ENCODE measurements around the gene JMJD7. TPM values are rescaled to one million over a fixed set of nuclear protein-coding genes. Genes with fewer than 3 reads are reported as not detected.

The JMJD7 gene
- total RNA-seq, 4 donors from 2014 or later: 1.9 to 10.9 (median 7.6) TPM

GRCh38 chr15:41879321-41879845 lies 51.5 kb downstream of the JMJD7 start:
- WGBS, 2 donors (ENCODE audit: low coverage in 1 of 2): 90% methylated on average over 10 of the region's 10 CpGs; no CpG with 5 or more reads in 1 of the 2 donors
- Histone ChIP-seq H3K27ac (no peak overlapping the region), H3K9me3 (no peaks in the 10 kb centered on the region), H3K4me3 (no peak overlapping the region), H3K4me1 (peaks cover 3 to 14% (median 13%) of the 10 kb centered on the region in 4 donors), H3K36me3 (no peaks in the 10 kb centered on the region), H3K27me3 (peaks cover 27% of the 10 kb centered on the region)
- DNase-seq: no peak
- in situ Hi-C loops (cut with MboI; ENCODE audit: low pct_ligation_motif_present in 1 of 4, low pct_unique_long_range_greater_than_20kb in 1 of 4, low sequenced_read_pairs in 3 of 4) (no loop called here), intact Hi-C loops (cut with DNase I; ENCODE audit: low total_unique reads) (no loop called here)
- TF ChIP-seq CTCF (IDR thresholded peaks at IDR 0.05) (no peak), POLR2AphosphoS5 (IDR thresholded peaks at IDR 0.05) (no peak), EP300 (IDR thresholded peaks at IDR 0.05; ENCODE audit: low read depth) (no peak), POLR2A (IDR thresholded peaks at IDR 0.05) (no peak)

- DNase-seq: no peak
- H3K4me3 ChIP-seq: no peak overlapping the region
- H3K36me3 ChIP-seq: no peaks in the 10 kb centered on the region
- H3K9me3 ChIP-seq: no peaks in the 10 kb centered on the region
- no peak overlapping the region for H3K27ac ChIP-seq
- TF ChIP-seq CTCF (IDR thresholded peaks at IDR 0.05) (no peak), POLR2A (IDR thresholded peaks at IDR 0.05) (no peak), EP300 (IDR thresholded peaks at IDR 0.05; ENCODE audit: low read depth) (no peak), POLR2AphosphoS5 (IDR thresholded peaks at IDR 0.05) (no peak)
- peaks cover 27% of the 10 kb centered on the region for H3K27me3 ChIP-seq
- H3K4me1 ChIP-seq: peaks cover 3 to 14% (median 13%) of the 10 kb centered on the region in 4 donors
- in situ Hi-C loops (cut with MboI; ENCODE audit: low pct_ligation_motif_present in 1 of 4, low pct_unique_long_range_greater_than_20kb in 1 of 4, low sequenced_read_pairs in 3 of 4) (no loop called here), intact Hi-C loops (cut with DNase I; ENCODE audit: low total_unique reads) (no loop called here)
- 91% methylated on average over 8 of the region's 10 CpGs; no CpG with 5 or more reads in 1 of the 2 donors for WGBS, 2 donors (ENCODE audit: low coverage in 1 of 2)
Observed at GRCh38 chr15:41880156-41880877, 52.4 kb downstream of the JMJD7 start.

- intact Hi-C loops (cut with DNase I; ENCODE audit: low total_unique reads): no loop called here
- 84% methylated on average over 8 of the region's 8 CpGs; no CpG with 5 or more reads in 1 of the 2 donors for WGBS, 2 donors (ENCODE audit: low coverage in 1 of 2)
- no peaks in the 10 kb centered on the region for H3K36me3 ChIP-seq
Observed at GRCh38 chr15:41881086-41881485, 53.2 kb downstream of the JMJD7 start.

More at GRCh38 chr15:41881086-41881485, 53.2 kb downstream of the JMJD7 start:
- Histone ChIP-seq H3K27me3 (peaks cover 27% of the 10 kb centered on the region), H3K4me3 (no peak overlapping the region), H3K9me3 (no peaks in the 10 kb centered on the region), H3K27ac (no peak overlapping the region), H3K4me1 (peaks cover 3 to 14% (median 13%) of the 10 kb centered on the region in 4 donors)
- no peak for DNase-seq
- in situ Hi-C loops (cut with MboI; ENCODE audit: low pct_ligation_motif_present in 1 of 4, low pct_unique_long_range_greater_than_20kb in 1 of 4, low sequenced_read_pairs in 3 of 4): no loop called here
- TF ChIP-seq CTCF (IDR thresholded peaks at IDR 0.05) (no peak), POLR2A (IDR thresholded peaks at IDR 0.05) (no peak), POLR2AphosphoS5 (IDR thresholded peaks at IDR 0.05) (no peak), EP300 (IDR thresholded peaks at IDR 0.05; ENCODE audit: low read depth) (no peak)

Measured in transverse colon (tissue), 4 donors.